Measurements from ENCODE around the gene OOSP3.
"Not testable (repeated sequence)": the region's sequence is repeated elsewhere in the genome, so short reads cannot be mapped to it uniquely, and the experiment has no call there.

DNA sequence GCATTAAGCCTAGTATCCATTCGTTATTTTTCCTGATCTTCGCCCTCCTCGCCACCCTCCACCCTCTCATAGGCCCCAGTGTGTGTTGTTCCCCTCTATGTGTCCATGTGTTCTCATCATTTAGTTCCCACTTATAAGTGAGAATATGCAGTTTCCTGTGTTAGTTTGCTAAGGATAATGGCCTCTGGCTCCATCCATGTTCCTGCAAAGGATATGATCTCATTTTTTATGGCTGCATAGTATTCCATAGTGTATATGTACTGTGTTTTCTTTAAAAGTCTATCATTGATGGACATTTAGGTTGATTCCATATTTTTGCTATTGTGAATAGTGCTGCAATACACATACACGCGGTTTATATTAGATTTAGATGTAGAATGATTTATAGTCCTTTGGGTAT, 27.2 kb upstream of the OOSP3 start:
- not testable (repeated sequence) for TF ChIP-seq POLR2AphosphoS5, POLR2A (IDR thresholded peaks at IDR 0.05)
- TF ChIP-seq, protein P1, sequence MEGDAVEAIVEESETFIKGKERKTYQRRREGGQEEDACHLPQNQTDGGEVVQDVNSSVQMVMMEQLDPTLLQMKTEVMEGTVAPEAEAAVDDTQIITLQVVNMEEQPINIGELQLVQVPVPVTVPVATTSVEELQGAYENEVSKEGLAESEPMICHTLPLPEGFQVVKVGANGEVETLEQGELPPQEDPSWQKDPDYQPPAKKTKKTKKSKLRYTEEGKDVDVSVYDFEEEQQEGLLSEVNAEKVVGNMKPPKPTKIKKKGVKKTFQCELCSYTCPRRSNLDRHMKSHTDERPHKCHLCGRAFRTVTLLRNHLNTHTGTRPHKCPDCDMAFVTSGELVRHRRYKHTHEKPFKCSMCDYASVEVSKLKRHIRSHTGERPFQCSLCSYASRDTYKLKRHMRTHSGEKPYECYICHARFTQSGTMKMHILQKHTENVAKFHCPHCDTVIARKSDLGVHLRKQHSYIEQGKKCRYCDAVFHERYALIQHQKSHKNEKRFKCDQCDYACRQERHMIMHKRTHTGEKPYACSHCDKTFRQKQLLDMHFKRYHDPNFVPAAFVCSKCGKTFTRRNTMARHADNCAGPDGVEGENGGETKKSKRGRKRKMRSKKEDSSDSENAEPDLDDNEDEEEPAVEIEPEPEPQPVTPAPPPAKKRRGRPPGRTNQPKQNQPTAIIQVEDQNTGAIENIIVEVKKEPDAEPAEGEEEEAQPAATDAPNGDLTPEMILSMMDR (IDR thresholded peaks at IDR 0.05), result not testable (repeated sequence)
